Measurements from ENCODE around the gene PLXNC1.

The PLXNC1 gene

DNA sequence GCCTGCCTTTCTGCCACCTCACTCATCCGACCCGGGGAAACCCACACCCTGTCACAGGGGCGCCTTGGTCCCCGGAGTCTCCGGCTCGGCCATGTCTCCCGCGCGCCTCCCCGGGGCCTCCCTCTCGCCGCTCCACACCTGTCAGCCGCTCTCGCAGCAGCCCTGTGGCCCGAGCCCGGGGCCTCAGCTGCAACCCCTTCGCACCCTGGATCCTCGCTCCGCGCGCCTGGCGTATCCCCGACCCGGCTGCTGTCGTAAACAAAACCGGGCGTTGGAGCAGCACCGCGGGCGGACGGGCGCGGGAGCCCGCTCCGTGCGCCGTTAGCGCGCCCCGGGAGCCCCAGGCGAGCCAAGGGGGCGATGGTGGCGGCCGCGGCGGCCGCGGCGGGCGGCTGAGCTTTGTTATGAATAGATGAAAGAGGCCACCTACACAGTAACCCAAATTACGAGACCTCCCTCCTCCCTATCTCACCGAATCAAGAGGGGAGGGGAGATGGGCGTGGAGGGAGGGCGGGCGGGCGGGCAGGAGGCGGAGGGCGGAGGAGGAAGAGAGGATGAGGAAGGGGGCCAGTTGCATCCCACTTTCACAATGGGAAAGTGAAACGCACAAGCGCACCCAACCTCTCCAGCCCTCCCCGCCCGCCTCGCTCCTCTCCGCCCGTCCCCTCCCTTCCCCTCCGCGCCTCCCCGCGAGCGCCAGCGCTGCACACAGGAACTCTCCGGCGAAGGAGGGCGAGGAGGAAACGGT lies at the start of gene PLXNC1:
PLXNC1 (plus strand) TSS at position 587 of the 748 bp plus-strand sequence. CDS start 395 bp downstream, outside the sequence.
- H3K36me3 ChIP-seq (ENCODE audit: insufficient read depth, low read length), result no peaks in the 10 kb centered on the region
- H3K9ac ChIP-seq (ENCODE audit: low read depth, low read length), result peak within 1 kb of the TSS; percentile 71
- H3K9me3 ChIP-seq (ENCODE audit: control insufficient read depth, insufficient read depth, low read length), result no peaks in the 10 kb centered on the region
- peaks cover 14% of the 10 kb centered on the region; the same call in 1 of the 2 replicates for H3K4me1 ChIP-seq (ENCODE audit: insufficient read depth, low read length)

DNA sequence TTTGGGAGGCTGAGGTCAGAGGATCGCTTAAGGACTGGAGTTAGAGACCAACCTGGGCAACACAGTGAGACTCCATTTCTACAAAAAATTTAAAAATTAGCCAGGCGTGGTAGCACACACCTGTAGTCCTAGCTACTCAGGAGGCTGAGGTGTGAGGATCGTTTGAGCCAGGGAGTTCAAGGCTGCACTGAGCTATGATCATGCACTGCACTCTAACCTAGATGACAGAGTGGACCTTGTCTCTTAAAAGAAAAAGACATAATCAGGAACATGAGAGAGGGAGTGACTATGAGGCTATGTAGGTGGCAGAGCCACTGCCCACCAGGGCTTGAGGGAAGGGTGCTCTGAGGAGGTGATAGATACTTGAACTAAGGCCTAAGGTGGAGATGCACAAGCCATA lies 49.2 kb upstream of the PLXNC1 start:
- no peaks in the 10 kb centered on the region for H3K36me3 ChIP-seq (ENCODE audit: insufficient read depth, low read length)
- no peak overlapping the region for H3K9ac ChIP-seq (ENCODE audit: low read depth, low read length)

DNA sequence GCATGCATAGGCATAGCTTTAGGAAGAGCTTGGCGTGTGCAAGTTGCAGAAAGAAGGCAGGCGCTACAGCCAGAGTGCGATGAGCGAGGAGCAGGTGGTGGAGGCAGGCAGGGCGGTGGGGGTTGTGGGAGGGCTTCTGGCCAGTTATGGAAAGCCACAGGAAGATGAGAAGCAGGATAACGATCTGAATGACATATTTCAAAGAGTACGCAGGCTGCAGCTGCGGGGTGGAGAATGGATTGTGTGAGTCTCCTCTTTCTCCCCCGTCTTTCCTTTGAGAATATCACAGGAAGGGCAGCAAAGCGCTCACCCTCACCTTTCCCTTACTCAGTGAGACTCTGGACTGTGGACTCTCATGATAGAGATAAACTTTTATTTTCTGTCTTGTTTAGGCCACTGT lies 48.7 kb upstream of the PLXNC1 start:
- no peaks in the 10 kb centered on the region; the same call in 1 of the 2 replicates for H3K4me1 ChIP-seq (ENCODE audit: insufficient read depth, low read length)
- H3K9me3 ChIP-seq (ENCODE audit: control insufficient read depth, insufficient read depth, low read length), result no peaks in the 10 kb centered on the region
- H3K9ac ChIP-seq (ENCODE audit: low read depth, low read length), result no peak overlapping the region
- no peaks in the 10 kb centered on the region for H3K36me3 ChIP-seq (ENCODE audit: insufficient read depth, low read length)

More for the DNA sequence above, 49.2 kb upstream of the PLXNC1 start:
- no peaks in the 10 kb centered on the region; the same call in 1 of the 2 replicates for H3K4me1 ChIP-seq (ENCODE audit: insufficient read depth, low read length)
- no peaks in the 10 kb centered on the region for H3K9me3 ChIP-seq (ENCODE audit: control insufficient read depth, insufficient read depth, low read length)

DNA sequence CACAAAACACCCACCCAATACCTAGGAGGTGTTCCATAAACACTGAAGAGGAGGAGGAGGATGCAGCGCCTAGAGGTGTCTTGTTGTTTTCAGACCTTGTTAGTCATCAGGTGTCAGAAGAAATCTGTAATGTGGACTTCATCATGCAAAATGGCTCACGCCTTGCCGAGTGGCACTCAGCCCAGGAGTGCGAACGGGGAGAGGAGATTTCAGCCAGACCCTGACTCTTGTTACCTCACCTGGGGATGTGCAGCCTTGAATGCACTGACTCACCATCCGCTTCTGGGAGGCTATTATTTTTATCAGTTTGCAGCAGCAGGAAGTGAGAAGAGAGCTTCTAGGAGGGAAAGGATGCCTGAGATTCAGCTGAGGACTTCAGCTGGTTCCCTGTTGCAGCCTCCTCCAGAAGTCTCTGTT lies 48.2 kb upstream of the PLXNC1 start:
- no peak overlapping the region for H3K9ac ChIP-seq (ENCODE audit: low read depth, low read length)
- no peaks in the 10 kb centered on the region for H3K36me3 ChIP-seq (ENCODE audit: insufficient read depth, low read length)
- H3K4me1 ChIP-seq (ENCODE audit: insufficient read depth, low read length), result no peaks in the 10 kb centered on the region; the same call in 1 of the 2 replicates
- H3K9me3 ChIP-seq (ENCODE audit: control insufficient read depth, insufficient read depth, low read length), result no peaks in the 10 kb centered on the region

DNA sequence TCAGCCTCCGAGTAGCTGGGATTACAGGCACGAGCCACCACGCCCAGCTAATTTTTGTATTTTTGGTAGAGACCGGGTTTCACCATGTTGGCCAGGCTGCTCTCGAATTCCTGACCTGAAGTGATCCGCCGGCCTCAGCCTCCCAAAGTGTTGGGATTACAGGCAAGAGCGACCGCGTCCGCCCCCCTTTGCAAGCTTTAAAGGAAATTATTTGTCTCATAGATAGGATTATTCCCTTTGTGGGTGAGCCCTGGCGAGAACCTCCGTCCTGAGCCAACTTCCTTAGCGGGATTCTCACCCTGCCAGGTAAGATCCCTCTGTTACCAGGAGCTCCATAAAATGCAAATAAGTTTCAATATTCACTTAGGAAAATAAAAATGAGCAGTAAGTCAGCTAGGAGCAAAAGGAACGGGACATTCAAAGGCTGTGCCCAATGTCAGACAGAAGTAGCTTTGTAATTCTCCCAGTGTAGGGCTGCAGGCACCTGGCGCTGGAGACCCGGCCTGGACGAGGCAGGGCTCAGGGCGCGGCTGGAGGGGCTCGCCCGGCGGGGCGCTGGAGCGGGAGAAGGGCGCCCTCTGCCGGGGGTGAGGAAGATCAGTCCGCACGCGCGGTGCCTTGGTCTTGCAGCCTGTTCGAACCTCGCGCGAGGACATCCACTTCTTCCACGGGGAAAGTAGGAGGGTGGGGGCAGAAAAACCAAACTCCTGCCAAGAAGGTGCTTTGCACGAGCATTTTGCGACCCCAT lies 47.2 kb upstream of the PLXNC1 start:
- Histone ChIP-seq H3K9ac (ENCODE audit: low read depth, low read length) (peak overlapping the region; percentile 70), H3K9me3 (ENCODE audit: control insufficient read depth, insufficient read depth, low read length) (no peaks in the 10 kb centered on the region), H3K36me3 (ENCODE audit: insufficient read depth, low read length) (no peaks in the 10 kb centered on the region), H3K4me1 (ENCODE audit: insufficient read depth, low read length) (no peaks in the 10 kb centered on the region; the same call in 1 of the 2 replicates)

DNA sequence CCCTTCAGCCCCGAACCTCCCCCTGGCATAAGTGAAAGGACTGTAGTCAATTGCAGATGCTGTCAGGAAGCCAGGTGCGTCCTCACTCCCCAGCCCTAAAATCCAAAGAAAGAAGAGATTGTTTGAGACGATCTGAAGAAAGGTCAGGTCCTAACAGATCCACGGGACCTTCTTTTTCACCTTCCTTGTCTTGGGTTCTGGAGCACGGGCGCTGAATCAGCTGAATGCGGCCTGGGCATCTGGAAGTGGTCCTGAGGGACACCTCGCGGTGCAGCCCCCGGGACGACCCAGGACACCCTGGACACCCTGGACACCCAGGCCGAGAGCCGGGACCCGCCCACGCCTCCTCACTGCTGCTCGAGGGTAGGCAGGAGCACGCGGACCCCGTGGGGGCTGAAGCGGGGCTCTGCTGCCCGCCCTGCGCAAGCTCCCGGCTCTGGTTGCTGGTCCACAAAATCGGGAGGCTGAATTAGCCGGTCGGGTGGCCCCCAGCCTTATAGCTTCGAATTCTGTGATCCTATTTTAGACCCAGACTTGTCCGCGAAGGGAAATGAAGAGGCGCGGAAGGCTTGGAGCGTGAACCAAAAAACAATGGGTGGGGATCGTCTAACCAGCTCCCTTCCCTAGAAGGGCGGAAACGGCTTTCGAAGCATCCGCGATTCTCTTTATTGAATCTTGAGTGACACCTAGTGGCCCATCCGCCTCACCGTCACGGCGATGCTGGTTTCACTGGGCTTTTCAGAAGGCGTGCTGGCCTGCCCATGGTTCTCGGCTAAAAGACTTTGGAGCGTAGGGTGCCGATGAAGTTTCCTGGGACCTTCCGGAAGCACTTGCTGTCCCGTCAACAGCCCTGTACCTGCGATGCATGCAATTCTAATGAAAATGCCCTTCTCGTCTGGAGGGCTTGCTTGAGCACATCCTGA lies 46.4 kb upstream of the PLXNC1 start:
- H3K36me3 ChIP-seq (ENCODE audit: insufficient read depth, low read length), result no peaks in the 10 kb centered on the region
- H3K9ac ChIP-seq (ENCODE audit: low read depth, low read length), result peak overlapping the region; percentile 70
- H3K4me1 ChIP-seq (ENCODE audit: insufficient read depth, low read length), result no peaks in the 10 kb centered on the region; the same call in 1 of the 2 replicates
- no peaks in the 10 kb centered on the region for H3K9me3 ChIP-seq (ENCODE audit: control insufficient read depth, insufficient read depth, low read length)

DNA sequence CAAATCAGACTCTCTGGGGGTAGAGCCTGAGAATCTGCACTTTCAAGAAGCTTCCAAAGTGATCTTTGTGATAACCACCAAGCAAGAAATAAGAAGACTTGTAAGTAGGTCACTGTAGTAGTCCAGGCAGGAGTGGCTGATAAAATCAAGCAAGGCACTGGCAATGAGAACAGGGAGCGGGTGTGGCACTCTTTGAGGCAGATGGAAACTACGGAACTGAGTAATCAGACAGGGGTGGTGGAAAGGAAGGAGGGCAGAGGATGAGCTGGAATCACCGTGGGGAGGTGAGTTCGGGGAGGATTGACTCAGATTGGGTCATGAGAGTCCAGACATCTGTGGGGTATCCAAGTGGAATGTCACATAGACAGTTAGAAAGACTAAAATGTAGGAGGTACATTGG lies 44.4 kb upstream of the PLXNC1 start:
- H3K9me3 ChIP-seq (ENCODE audit: control insufficient read depth, insufficient read depth, low read length), result no peaks in the 10 kb centered on the region; the same call in 1 of the 2 replicates
- H3K9ac ChIP-seq (ENCODE audit: low read depth, low read length), result no peak overlapping the region
- no peaks in the 10 kb centered on the region for H3K36me3 ChIP-seq (ENCODE audit: insufficient read depth, low read length)
- no peaks in the 10 kb centered on the region; the same call in 1 of the 2 replicates for H3K4me1 ChIP-seq (ENCODE audit: insufficient read depth, low read length)

DNA sequence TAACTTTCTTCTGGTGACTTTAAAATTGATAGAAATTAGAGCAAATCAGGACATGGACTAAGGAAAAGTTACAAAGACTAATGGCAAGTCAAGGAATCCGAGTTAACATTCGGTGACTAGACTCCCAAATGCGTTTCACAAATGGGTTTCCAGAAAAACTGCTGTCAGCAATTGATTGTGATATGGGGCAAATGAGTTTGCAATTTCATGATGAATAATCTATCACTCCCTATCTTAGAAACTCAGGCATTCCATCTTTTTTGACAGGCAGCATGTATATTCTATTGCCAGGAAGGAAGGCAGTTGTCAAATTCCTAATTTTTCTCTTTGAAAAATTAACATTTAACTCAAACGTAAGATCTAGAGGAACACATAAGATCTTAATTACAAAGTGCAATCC lies 40.5 kb upstream of the PLXNC1 start:
- no peaks in the 10 kb centered on the region; the same call in 1 of the 2 replicates for H3K9me3 ChIP-seq (ENCODE audit: control insufficient read depth, insufficient read depth, low read length)
- H3K9ac ChIP-seq (ENCODE audit: low read depth, low read length), result no peak overlapping the region
- no peaks in the 10 kb centered on the region; the same call in 1 of the 2 replicates for H3K36me3 ChIP-seq (ENCODE audit: insufficient read depth, low read length)
- H3K4me1 ChIP-seq (ENCODE audit: insufficient read depth, low read length), result no peaks in the 10 kb centered on the region

DNA sequence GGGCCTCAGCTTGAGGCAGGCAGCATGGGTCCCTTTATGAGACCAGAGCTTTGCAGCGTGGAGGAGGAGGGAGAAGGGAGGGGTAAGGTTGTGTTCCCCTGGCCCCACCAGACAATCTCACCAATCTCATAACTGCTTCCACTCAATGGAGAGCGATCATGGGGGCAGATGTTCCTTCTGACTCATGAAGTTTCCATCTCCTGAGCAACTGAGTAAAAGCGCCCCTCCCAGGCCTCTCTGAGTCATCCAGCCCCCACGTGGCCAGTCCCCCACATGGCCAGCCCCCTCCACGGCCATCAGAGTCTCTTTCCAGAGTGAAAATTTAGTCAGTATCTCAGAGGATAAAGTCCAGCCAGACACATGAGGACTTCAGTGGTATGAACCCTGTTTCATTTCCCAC lies 39.2 kb upstream of the PLXNC1 start:
- Histone ChIP-seq H3K9ac (ENCODE audit: low read depth, low read length) (no peak overlapping the region), H3K36me3 (ENCODE audit: insufficient read depth, low read length) (no peaks in the 10 kb centered on the region; the same call in 1 of the 2 replicates), H3K4me1 (ENCODE audit: insufficient read depth, low read length) (no peaks in the 10 kb centered on the region), H3K9me3 (ENCODE audit: control insufficient read depth, insufficient read depth, low read length) (no peaks in the 10 kb centered on the region; the same call in 1 of the 2 replicates)

DNA sequence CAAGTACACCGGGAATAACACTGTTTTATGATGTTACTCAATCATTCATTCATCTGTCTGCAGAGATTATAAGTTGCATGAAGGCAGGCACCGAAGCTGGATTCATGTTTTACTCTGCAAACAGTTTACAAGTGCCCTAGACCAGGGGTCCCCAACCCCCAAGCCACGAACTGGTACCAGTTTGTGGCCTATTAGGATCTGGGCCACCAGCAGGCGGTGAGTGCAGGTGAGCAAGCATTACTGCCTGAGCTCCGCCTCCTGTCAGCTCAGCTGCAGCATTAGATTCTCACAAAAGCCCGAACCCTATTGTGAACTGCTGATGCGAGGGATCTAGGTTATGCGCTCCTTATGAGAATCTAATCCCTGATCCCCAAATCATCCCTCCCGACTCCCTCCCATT lies 38.1 kb upstream of the PLXNC1 start:
- H3K4me1 ChIP-seq (ENCODE audit: insufficient read depth, low read length), result no peaks in the 10 kb centered on the region
- H3K36me3 ChIP-seq (ENCODE audit: insufficient read depth, low read length), result no peaks in the 10 kb centered on the region; the same call in 1 of the 2 replicates
- H3K9ac ChIP-seq (ENCODE audit: low read depth, low read length), result no peak overlapping the region
- H3K9me3 ChIP-seq (ENCODE audit: control insufficient read depth, insufficient read depth, low read length), result no peaks in the 10 kb centered on the region; the same call in 1 of the 2 replicates

GRCh38 chr12:94111302-94111701 lies 37.1 kb upstream of the PLXNC1 start:
- Histone ChIP-seq H3K9ac (ENCODE audit: low read depth, low read length) (no peak overlapping the region), H3K9me3 (ENCODE audit: control insufficient read depth, insufficient read depth, low read length) (no peaks in the 10 kb centered on the region; the same call in 1 of the 2 replicates), H3K4me1 (ENCODE audit: insufficient read depth, low read length) (no peaks in the 10 kb centered on the region), H3K36me3 (ENCODE audit: insufficient read depth, low read length) (no peaks in the 10 kb centered on the region; the same call in 1 of the 2 replicates)

GRCh38 chr12:94112121-94112520 lies 36.3 kb upstream of the PLXNC1 start:
- Histone ChIP-seq H3K9me3 (ENCODE audit: control insufficient read depth, insufficient read depth, low read length) (no peaks in the 10 kb centered on the region; the same call in 1 of the 2 replicates), H3K4me1 (ENCODE audit: insufficient read depth, low read length) (no peaks in the 10 kb centered on the region), H3K36me3 (ENCODE audit: insufficient read depth, low read length) (no peaks in the 10 kb centered on the region; the same call in 1 of the 2 replicates), H3K9ac (ENCODE audit: low read depth, low read length) (no peak overlapping the region)

GRCh38 chr12:94114166-94114565 lies 34.2 kb upstream of the PLXNC1 start:
- Histone ChIP-seq H3K4me1 (ENCODE audit: insufficient read depth, low read length) (no peaks in the 10 kb centered on the region), H3K9me3 (ENCODE audit: control insufficient read depth, insufficient read depth, low read length) (no peaks in the 10 kb centered on the region), H3K36me3 (ENCODE audit: insufficient read depth, low read length) (no peaks in the 10 kb centered on the region; the same call in 1 of the 2 replicates), H3K9ac (ENCODE audit: low read depth, low read length) (no peak overlapping the region)

DNA sequence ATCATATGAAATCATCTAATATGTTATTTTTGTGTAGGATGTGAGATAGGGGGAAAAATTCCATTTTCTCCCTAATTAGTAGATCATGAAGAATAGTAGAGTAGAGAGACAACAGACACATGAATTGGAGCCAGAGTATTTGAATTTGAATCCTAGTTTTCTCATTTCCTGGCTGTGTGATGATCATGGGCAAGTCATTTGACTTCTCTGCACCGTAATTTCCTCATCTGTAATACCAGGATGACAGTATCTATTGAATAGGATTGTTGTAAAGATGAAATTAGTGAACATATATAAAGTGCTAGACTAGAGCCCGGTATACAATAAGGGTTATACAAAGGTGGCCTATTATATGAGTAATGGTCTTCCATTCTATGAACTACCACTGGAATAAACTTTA lies 32.2 kb upstream of the PLXNC1 start:
- H3K4me1 ChIP-seq (ENCODE audit: insufficient read depth, low read length), result no peaks in the 10 kb centered on the region
- H3K36me3 ChIP-seq (ENCODE audit: insufficient read depth, low read length), result no peaks in the 10 kb centered on the region
- H3K9ac ChIP-seq (ENCODE audit: low read depth, low read length), result no peak overlapping the region
- H3K9me3 ChIP-seq (ENCODE audit: control insufficient read depth, insufficient read depth, low read length), result no peaks in the 10 kb centered on the region

All from ES-I3 (cell line).